Fibroblast of skin of back (primary cell): Measurements from ENCODE around the gene SLITRK3. TPM values are rescaled to one million over a fixed set of nuclear protein-coding genes. Genes with fewer than 3 reads are reported as not detected.

Experiments
- DNase-seq: peaks from one replicate; pipeline ENCODE4 v3.0.0-alpha.2; 2013
- polyA plus RNA-seq, 2 experiments: library from polyadenylated mRNA; unstranded; fragments of 120-200 nt; gene quantifications; one replicate each; pipeline ENCODE4 v1.2.1, GENCODE V29; 2013; ENCODE audit not compliant: insufficient read length in 2 of 2

SLITRK3 gene, protein sequence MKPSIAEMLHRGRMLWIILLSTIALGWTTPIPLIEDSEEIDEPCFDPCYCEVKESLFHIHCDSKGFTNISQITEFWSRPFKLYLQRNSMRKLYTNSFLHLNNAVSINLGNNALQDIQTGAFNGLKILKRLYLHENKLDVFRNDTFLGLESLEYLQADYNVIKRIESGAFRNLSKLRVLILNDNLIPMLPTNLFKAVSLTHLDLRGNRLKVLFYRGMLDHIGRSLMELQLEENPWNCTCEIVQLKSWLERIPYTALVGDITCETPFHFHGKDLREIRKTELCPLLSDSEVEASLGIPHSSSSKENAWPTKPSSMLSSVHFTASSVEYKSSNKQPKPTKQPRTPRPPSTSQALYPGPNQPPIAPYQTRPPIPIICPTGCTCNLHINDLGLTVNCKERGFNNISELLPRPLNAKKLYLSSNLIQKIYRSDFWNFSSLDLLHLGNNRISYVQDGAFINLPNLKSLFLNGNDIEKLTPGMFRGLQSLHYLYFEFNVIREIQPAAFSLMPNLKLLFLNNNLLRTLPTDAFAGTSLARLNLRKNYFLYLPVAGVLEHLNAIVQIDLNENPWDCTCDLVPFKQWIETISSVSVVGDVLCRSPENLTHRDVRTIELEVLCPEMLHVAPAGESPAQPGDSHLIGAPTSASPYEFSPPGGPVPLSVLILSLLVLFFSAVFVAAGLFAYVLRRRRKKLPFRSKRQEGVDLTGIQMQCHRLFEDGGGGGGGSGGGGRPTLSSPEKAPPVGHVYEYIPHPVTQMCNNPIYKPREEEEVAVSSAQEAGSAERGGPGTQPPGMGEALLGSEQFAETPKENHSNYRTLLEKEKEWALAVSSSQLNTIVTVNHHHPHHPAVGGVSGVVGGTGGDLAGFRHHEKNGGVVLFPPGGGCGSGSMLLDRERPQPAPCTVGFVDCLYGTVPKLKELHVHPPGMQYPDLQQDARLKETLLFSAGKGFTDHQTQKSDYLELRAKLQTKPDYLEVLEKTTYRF
- not detected for polyA plus RNA-seq (2013, experiment 1 of 2; ENCODE audit: insufficient read length)
- not detected for polyA plus RNA-seq (2013, experiment 2 of 2; ENCODE audit: insufficient read length)

GRCh38 chr3:165195640-165196576, at the start of gene SLITRK3:
Gene SLITRK3 (minus strand): TSS chr3:165196384. CDS start chr3:165190830, 5,554 bp downstream.
- DNase-seq: no peak

- no peak for DNase-seq
Observed at GRCh38 chr3:165243597-165243996, 47.4 kb upstream of the SLITRK3 start.

- DNase-seq: peak; percentile 64
Observed at GRCh38 chr3:165233501-165234195, 37.5 kb upstream of the SLITRK3 start.

- DNase-seq: no peak
Observed at GRCh38 chr3:165225604-165226003, 29.4 kb upstream of the SLITRK3 start.

- DNase-seq: no peak
Observed at GRCh38 chr3:165217739-165218138, 21.6 kb upstream of the SLITRK3 start.

- no peak for DNase-seq
Observed at GRCh38 chr3:165212580-165212979, 16.4 kb upstream of the SLITRK3 start.

DNA sequence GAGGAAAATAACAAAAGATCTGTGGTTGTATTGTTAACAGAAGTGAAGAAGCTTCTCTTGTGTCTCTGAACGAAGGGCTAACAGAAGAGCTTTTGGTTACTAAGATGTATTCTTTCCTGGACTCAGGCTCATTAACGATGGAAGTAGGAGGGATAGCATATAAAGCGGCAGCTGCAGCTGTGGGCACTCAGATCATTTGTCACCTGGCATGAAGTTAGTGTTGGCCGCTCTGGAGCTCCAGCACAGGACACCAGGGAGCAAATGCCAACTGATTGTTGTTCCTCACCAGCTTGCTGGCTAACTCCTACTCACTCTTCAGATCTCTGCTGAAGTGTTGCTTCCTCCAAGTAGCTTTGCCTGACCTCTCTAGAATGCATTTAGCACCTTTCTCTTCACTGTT, 15.5 kb upstream of the SLITRK3 start:
- no peak for DNase-seq

DNA sequence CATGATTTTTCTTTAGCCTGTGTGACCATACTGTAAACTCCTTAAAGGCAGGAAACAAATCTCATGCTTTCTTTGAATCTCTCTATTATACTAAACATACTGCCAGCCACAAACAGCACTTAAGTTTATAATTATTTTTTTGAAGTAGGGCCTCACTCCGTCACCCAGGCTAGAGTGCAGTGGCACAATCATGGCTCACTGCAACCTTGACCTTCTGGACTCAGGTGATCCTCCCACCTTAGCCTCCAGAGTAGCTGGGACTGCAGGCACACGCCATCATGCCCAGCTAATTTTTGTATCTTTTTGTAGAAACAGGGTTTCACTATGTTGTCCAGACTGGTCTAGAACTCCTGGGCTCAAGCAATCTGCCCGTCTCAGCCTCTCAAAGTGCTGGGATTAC, 14.5 kb upstream of the SLITRK3 start:
- DNase-seq: no peak

GRCh38 chr3:165210132-165210531, 13.9 kb upstream of the SLITRK3 start:
- DNase-seq: no peak

GRCh38 chr3:165206454-165207266, 10.5 kb upstream of the SLITRK3 start:
- DNase-seq: peak; percentile 81

DNA sequence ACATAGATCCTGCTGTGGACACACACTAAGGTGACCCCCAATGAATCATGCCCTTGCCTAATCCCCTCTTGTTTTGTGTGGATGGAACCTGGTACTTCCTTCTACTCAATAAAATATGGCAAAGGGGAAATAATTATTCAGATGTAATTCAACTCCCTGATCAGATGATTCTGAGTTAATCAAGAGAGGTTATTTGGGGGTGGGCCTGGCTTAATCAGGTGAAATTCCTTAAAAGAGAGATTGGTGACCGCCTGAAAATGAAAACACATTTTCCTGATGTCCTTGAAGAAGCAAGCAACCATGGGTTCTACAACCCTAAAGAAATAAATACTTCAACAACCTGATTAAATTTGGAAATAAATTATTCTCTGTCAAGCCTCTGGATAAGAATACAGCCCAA, 8.3 kb upstream of the SLITRK3 start:
- no peak for DNase-seq

GRCh38 chr3:165202995-165203394, 6.8 kb upstream of the SLITRK3 start:
- DNase-seq: no peak

- DNase-seq: no peak
Observed at GRCh38 chr3:165201964-165202363, 5.8 kb upstream of the SLITRK3 start.

DNA sequence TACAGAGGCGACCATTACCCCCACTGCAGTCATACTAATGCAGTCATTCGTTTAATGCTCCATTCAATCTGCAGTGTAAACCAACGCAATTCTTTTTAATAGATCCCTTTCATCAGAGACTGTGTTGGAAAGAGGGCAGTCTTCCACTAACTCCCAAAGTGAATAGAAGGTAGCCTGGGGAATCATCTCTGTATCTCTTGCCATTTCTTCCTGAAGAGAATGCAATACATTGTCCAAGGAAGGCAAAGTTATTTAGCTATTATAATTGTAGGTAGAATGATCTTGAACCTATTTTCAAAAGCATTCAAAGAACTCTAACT, 1.3 kb upstream of the SLITRK3 start:
- no peak for DNase-seq

- DNase-seq: no peak
Observed at GRCh38 chr3:165196577-165197480, 645 bp upstream of the SLITRK3 start.

DNA sequence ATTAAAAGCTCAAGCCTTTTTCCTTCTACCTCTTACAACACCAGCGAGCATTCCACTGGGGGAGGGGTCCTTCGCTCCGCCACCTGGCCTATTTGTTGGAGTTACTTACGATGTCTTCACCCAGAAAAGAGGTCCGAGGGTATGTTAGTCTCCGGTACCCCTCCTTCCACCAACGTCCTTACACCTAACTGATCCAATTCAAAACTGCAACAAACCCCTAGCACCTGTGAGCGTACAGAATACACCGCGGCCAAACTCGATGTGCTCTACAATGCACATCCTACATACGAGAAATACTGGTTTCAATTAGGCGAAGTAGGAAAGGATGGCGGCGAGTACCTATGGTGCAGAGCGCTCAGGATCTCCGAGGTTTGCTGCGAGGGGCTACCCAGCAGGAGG, 944 bp downstream of the SLITRK3 start:
- no peak for DNase-seq

GRCh38 chr3:165194511-165195240, 1.5 kb downstream of the SLITRK3 start:
- DNase-seq: no peak

GRCh38 chr3:165193366-165194254, 2.6 kb downstream of the SLITRK3 start:
- DNase-seq: peak; percentile 26
